Right lobe of liver (tissue), 6 donors: Measurements from ENCODE around the gene CNOT3. TPM values are rescaled to one million over a fixed set of nuclear protein-coding genes. Genes with fewer than 3 reads are reported as not detected.

Experiments
- ATAC-seq, 4 donors: fragments of 200-7000 bp; cut with Tn5 transposase; one replicate each; pipeline ENCODE4 v1.9.1; 2020; ENCODE audit warnings: mild to moderate bottlenecking in 4 of 4, moderate library complexity in 4 of 4
- DNase-seq, 3 donors: peaks; one replicate each; pipeline ENCODE4 v3.0.0-alpha.2; 2020
- H3K27ac ChIP-seq, 3 donors: fragments of 200-600 bp; one replicate each; pipeline ENCODE4 v1.8.0; 2022
- H3K27me3 ChIP-seq, 2 donors: fragments of 200-600 bp; one replicate each; pipeline ENCODE4 v1.8.0; 2022
- H3K36me3 ChIP-seq, 4 donors: fragments of 200-600 bp; sonication (generic) in 1 of 4; one replicate each; pipeline versions ENCODE4 v1.5.1 to v1.8.0; 2017 to 2022; ENCODE audit warnings: control low read depth in 1 of 4
- H3K4me1 ChIP-seq, 4 donors: fragments of 200-600 bp; sonication (generic) in 1 of 4; one replicate each; pipeline versions ENCODE4 v1.5.1 to v1.8.0; 2017 to 2022; ENCODE audit warnings: control low read depth in 1 of 4
- H3K4me3 ChIP-seq, 3 donors: fragments of 200-600 bp; one replicate each; pipeline ENCODE4 v1.8.0; 2022
- H3K9me3 ChIP-seq, 4 donors: fragments of 200-600 bp; sonication (generic) in 1 of 4; one replicate each; pipeline versions ENCODE4 v1.5.1 to v1.8.0; 2017 to 2022; ENCODE audit warnings: control low read depth in 1 of 4
- POLR2A ChIP-seq: fragments of 450-650 bp; IDR thresholded peaks from one replicate; pipeline ENCODE4 v1.6.1; 2017; ENCODE audit warnings: antibody characterized with exemption, mild to moderate bottlenecking
- WGBS: methylation state at CpG from one replicate; pipeline ENCODE4 v1.1.6; 2018; ENCODE audit warnings: low coverage, low lambda C conversion rate; ENCODE audit not compliant: insufficient coverage; ENCODE audit errors: missing lambda C conversion rate; 5-methylcytosine and 5-hydroxymethylcytosine counted together
- intact Hi-C, 2 donors: fragments of 100-400 bp; cut with DNase I; formaldehyde crosslinking; loops; one replicate each; pipeline versions ENCODE4 v1.11.2 to v1.14.1; 2022
- total RNA-seq, 6 experiments: library from RNA; depleted of rRNA in 2 of 6; stranded (reverse); fragments of >200 nt in 2 of 6; fragmentation: NEBNext Ultra II Directional in 3 of 6; extraction: Animal tissue kit (Norgen Biotek cat#: 25700) in 3 of 6; gene quantifications; one replicate each; pipeline versions ENCODE4 v1.1.0 to v1.2.4, GENCODE V29; 2016 to 2023
- TF ChIP-seq, protein P1 (sequence below), 4 donors: fragments of 200-600 bp in 3 of 4; fragments of 450-650 bp in 1 of 4; IDR thresholded peaks; one replicate each; pipeline versions ENCODE4 v1.5.1 to v1.8.0; 2016 to 2022; ENCODE audit warnings: antibody characterized with exemption in 4 of 4, mild to moderate bottlenecking in 2 of 4
- donor health status: DM: no; HTN: yes; CAD: no.
- donor health status: DM: no; HTN: no; CAD: no.
- donor health status: DM: no; HTN: no; CAD: no.
- donor health status: DM: no; HTN: yes; CAD: no.
- donor health status: DM: no; HTN: yes; CAD: no.

The CNOT3 gene
- total RNA-seq, 6 experiments from 2014 or later, result 7.1 to 21.6 (median 15.5) TPM

DNA sequence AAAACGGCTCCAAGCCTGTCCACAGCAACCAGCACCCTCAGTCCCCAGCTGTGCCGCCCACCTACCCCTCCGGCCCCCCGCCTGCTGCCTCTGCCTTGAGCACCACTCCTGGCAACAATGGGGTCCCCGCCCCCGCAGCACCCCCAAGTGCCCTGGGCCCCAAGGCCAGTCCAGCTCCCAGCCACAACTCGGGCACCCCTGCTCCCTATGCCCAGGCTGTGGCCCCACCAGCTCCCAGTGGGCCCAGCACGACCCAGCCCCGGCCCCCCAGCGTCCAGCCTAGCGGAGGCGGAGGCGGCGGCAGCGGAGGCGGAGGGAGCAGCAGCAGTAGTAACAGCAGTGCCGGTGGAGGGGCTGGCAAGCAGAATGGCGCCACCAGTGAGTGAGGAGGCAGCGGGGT, 10.6 kb downstream of the CNOT3 start:
- ATAC-seq, result no peak
- no peak for DNase-seq
- 95% methylated on average over 4 of the region's 19 CpGs for WGBS
- Histone ChIP-seq H3K27ac (no peak overlapping the region), H3K27me3 (no peaks in the 10 kb centered on the region), H3K4me1 (no peaks in the 10 kb centered on the region), H3K9me3 (no peaks in the 10 kb centered on the region), H3K36me3 (peaks cover 19 to 94% (median 52%) of the 10 kb centered on the region in 4 donors), H3K4me3 (no peak overlapping the region)
- TF ChIP-seq, protein P1, sequence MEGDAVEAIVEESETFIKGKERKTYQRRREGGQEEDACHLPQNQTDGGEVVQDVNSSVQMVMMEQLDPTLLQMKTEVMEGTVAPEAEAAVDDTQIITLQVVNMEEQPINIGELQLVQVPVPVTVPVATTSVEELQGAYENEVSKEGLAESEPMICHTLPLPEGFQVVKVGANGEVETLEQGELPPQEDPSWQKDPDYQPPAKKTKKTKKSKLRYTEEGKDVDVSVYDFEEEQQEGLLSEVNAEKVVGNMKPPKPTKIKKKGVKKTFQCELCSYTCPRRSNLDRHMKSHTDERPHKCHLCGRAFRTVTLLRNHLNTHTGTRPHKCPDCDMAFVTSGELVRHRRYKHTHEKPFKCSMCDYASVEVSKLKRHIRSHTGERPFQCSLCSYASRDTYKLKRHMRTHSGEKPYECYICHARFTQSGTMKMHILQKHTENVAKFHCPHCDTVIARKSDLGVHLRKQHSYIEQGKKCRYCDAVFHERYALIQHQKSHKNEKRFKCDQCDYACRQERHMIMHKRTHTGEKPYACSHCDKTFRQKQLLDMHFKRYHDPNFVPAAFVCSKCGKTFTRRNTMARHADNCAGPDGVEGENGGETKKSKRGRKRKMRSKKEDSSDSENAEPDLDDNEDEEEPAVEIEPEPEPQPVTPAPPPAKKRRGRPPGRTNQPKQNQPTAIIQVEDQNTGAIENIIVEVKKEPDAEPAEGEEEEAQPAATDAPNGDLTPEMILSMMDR (IDR thresholded peaks at IDR 0.05), result no peak
- no peak for TF ChIP-seq POLR2A
- intact Hi-C loops, result no loop called here

DNA sequence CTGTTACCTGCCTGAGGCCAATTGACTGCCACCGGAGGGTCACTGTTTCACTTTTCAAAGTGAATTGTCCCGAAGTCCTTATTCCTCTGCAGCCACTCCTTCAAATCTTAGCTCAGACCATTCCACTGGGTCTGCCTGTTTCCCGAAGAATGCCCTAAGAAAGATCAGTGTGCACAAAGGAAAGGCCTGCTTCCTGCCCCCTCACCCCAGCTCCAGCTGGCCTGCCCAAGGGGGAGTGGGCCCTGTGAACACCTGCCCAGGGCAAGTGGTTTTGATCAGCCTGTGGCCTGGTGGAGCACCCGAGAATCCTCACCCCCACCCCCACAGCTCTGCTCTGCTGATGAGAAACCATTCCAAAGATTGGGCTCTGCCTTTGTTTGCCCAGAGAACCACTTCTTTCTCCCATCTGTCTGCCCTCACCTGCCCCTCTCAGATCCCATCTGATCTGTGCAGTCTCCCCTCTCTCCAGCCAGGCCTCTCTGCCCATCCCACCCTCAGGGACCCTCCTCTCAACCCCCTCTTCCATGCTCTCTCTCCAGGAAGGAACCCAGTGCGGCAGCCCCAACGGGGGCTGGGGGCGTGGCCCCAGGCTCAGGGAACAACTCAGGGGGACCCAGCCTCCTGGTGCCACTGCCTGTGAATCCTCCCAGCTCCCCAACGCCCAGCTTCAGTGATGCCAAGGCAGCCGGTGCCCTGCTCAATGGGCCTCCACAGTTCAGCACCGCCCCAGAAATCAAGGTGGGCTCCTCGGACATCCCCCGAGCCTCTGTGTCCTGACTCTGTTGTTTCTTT, 11.7 kb downstream of the CNOT3 start:
- H3K9me3 ChIP-seq, result no peaks in the 10 kb centered on the region
- DNase-seq, result no peak
- intact Hi-C loops, result no loop called here
- no peaks in the 10 kb centered on the region for H3K4me1 ChIP-seq
- ATAC-seq, result no peak
- H3K4me3 ChIP-seq, result no peak overlapping the region
- TF ChIP-seq POLR2A, result no peak
- TF ChIP-seq, protein P1 (IDR thresholded peaks at IDR 0.05), result no peak
- no peaks in the 10 kb centered on the region for H3K27me3 ChIP-seq
- H3K36me3 ChIP-seq, result peaks cover 19 to 94% (median 49%) of the 10 kb centered on the region in 4 donors
- H3K27ac ChIP-seq, result no peak overlapping the region
- 87% methylated on average over 10 of the region's 12 CpGs for WGBS

DNA sequence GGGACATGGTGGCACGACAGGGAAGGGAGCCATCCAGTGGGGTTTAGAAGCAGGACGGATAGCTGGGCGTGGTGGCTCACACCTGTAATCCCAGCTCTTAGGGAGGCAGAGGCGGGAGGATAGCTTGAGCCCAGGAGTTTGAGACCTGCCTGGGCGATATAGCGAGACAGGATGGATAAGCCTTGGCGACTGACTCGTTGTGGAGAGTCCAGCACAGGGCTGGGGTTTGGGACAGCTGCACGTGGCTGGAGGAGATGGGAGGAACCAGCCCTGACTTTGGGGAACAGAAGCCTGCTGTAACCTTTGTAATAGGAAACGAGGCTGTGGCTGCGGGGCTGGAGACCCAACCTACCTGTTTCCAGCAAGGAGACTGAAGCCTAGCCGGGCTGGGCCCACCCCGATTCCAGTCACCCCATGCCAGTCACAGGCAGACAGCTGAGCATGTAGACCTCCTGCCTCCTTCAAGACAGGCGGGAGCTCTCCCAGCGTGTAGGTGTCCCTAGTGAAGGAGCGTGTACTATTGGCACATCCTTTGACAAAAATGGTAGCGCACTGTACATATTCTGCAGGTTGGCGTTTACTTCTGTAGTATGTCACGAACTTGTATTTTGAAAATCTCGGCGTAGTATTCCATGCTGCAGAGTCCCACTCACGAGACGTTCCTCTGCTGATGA, 13.9 kb downstream of the CNOT3 start:
- DNase-seq (no peak), ATAC-seq (no peak)
- no peaks in the 10 kb centered on the region for H3K9me3 ChIP-seq
- no peaks in the 10 kb centered on the region for H3K27me3 ChIP-seq
- intact Hi-C loops, result no loop called here
- 81% methylated on average over 17 of the region's 23 CpGs for WGBS
- peaks cover 8 to 95% (median 42%) of the 10 kb centered on the region in 4 donors for H3K36me3 ChIP-seq
- H3K4me1 ChIP-seq, result no peaks in the 10 kb centered on the region
- no peak overlapping the region for H3K27ac ChIP-seq
- no peak for TF ChIP-seq POLR2A
- TF ChIP-seq, protein P1 (IDR thresholded peaks at IDR 0.05), result no peak
- no peak overlapping the region for H3K4me3 ChIP-seq

DNA sequence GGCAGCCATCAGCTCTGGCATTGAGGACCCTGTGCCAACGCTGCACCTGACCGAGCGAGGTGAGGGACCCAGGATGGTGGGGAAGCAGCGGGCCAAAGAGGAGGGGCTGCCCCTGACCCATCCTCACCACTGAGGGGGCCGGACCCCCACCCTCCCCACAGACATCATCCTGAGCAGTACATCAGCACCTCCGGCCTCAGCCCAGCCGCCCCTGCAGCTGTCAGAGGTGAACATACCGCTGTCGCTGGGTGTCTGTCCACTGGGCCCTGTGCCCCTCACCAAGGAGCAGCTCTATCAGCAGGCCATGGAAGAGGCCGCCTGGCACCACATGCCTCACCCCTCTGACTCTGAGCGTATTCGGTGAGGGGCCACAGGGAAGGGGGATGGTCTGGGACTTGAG, 14.7 kb downstream of the CNOT3 start:
- Histone ChIP-seq H3K27me3 (no peaks in the 10 kb centered on the region), H3K9me3 (no peaks in the 10 kb centered on the region), H3K4me1 (no peaks in the 10 kb centered on the region), H3K27ac (no peak overlapping the region), H3K4me3 (no peak overlapping the region), H3K36me3 (peaks cover 6 to 95% (median 41%) of the 10 kb centered on the region in 4 donors)
- TF ChIP-seq, protein P1 (IDR thresholded peaks at IDR 0.05), result no peak
- TF ChIP-seq POLR2A, result no peak
- DNase-seq, result no peak
- intact Hi-C loops, result no loop called here
- WGBS, result 100% methylated on average over 2 of the region's 12 CpGs
- no peak for ATAC-seq
